Spleen (tissue), 3 donors: ENCODE results near the gene CACNG7.

ENCODE experiments used
- POLR2A ChIP-seq, 3 donors: fragments of 450-650 bp; IDR thresholded peaks; one replicate each; pipeline ENCODE4 v1.5.1; 2017; ENCODE audit warnings: antibody characterized with exemption in 3 of 3, mild to moderate bottlenecking in 1 of 3
- POLR2AphosphoS5 ChIP-seq, 3 donors: sonication (generic); formaldehyde crosslinking; IDR thresholded peaks; one replicate each; pipeline ENCODE4 v1.5.1; 2017; ENCODE audit warnings: antibody characterized with exemption in 3 of 3

DNA sequence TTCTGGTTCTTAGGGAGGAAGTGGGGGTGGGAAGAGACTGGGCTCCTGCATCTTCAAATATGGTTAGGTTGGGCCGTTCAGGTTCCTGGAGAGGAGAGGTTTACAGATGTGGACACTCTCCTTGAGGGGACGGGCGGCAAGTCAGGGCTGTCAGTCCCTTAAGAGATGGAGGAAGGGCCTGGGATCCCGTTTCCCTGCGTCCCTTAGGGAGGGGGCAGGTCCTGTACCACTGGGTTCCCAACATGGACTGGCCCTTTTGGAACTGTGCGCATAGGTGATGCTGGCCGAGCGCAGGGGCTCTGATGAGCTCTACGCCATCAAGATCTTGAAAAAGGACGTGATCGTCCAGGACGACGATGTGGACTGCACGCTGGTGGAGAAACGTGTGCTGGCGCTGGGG, 10.9 kb upstream of the CACNG7 start:
- TF ChIP-seq POLR2A (IDR thresholded peaks at IDR 0.05) (no peak), POLR2AphosphoS5 (IDR thresholded peaks at IDR 0.05) (no peak)
